H9 (cell line): ENCODE data around the gene CTNNA3. TPM values are rescaled to one million over a fixed set of nuclear protein-coding genes. Genes with fewer than 3 reads are reported as not detected.
"Not testable (repeated sequence)": the region's sequence is repeated elsewhere in the genome, so short reads cannot be mapped to it uniquely, and the experiment has no call there.

Experiments
- DNase-seq: peaks from one replicate; pipeline ENCODE4 v3.0.0-alpha.2; 2017
- H2AFZ ChIP-seq: one replicate; pipeline ENCODE4 v1.6.1; 2013; ENCODE audit warnings: mild to moderate bottlenecking, low read length, control low read depth, moderate library complexity
- H2AK5ac ChIP-seq: 2 replicates; pipeline ENCODE4 v1.6.1; 2013; ENCODE audit warnings: low read length, control low read depth, mixed read lengths; ENCODE audit not compliant: insufficient read length
- H2BK120ac ChIP-seq: one replicate; pipeline ENCODE4 v1.6.1; 2013; ENCODE audit warnings: low read depth, mild to moderate bottlenecking, low read length, control low read depth, inconsistent platforms; ENCODE audit not compliant: poor library complexity, severe bottlenecking
- H2BK12ac ChIP-seq: 2 replicates; pipeline ENCODE4 v1.6.1; 2013; ENCODE audit warnings: low read length, control low read depth, mixed read lengths, low read depth; ENCODE audit not compliant: insufficient read length
- H2BK15ac ChIP-seq: 2 replicates; pipeline ENCODE4 v1.6.1; 2013; ENCODE audit warnings: low read depth, low read length, control low read depth
- H2BK20ac ChIP-seq: one replicate; pipeline ENCODE4 v1.6.1; 2013; ENCODE audit warnings: low read depth, mild to moderate bottlenecking, low read length, control low read depth, inconsistent platforms; ENCODE audit not compliant: poor library complexity, severe bottlenecking
- H2BK5ac ChIP-seq: 2 replicates; pipeline ENCODE4 v1.6.1; 2013; ENCODE audit warnings: low read length, control low read depth, mixed read lengths; ENCODE audit not compliant: insufficient read length
- H3K14ac ChIP-seq: 2 replicates; pipeline ENCODE4 v1.6.1; 2013; ENCODE audit warnings: low read length, control low read depth; ENCODE audit not compliant: insufficient read depth
- H3K18ac ChIP-seq: 2 replicates; pipeline ENCODE4 v1.6.1; 2013; ENCODE audit warnings: low read depth, mild to moderate bottlenecking, mixed read lengths, low read length, control low read depth; ENCODE audit not compliant: insufficient read length
- H3K23ac ChIP-seq: 2 replicates; pipeline ENCODE4 v1.6.1; 2013; ENCODE audit warnings: low read length, control low read depth, mixed read lengths, low read depth; ENCODE audit not compliant: insufficient read length
- H3K23me2 ChIP-seq: 2 replicates; pipeline ENCODE4 v1.6.1; 2013; ENCODE audit warnings: low read depth, mild to moderate bottlenecking, mixed read lengths, low read length, control low read depth; ENCODE audit not compliant: insufficient read length, poor library complexity, severe bottlenecking
- H3K27ac ChIP-seq: 2 replicates; pipeline ENCODE4 v1.5.1; 2013; ENCODE audit warnings: low read length, control low read depth, mixed read lengths, low read depth; ENCODE audit not compliant: insufficient read length
- H3K27me3 ChIP-seq: 2 replicates; pipeline ENCODE4 v1.6.1; 2013; ENCODE audit warnings: low read length, control low read depth, inconsistent platforms; ENCODE audit not compliant: insufficient read depth
- H3K4ac ChIP-seq: 2 replicates; pipeline ENCODE4 v1.6.1; 2013; ENCODE audit warnings: low read depth, mild to moderate bottlenecking, control low read depth, inconsistent platforms, low read length, moderate library complexity
- H3K4me1 ChIP-seq: 2 replicates; pipeline ENCODE4 v1.6.1; 2013; ENCODE audit warnings: low read length, control low read depth, inconsistent platforms; ENCODE audit not compliant: insufficient read depth
- H3K4me2 ChIP-seq: 2 replicates; pipeline ENCODE4 v1.6.1; 2013; ENCODE audit warnings: low read length, control low read depth, mixed read lengths; ENCODE audit not compliant: insufficient read length, insufficient read depth
- H3K56ac ChIP-seq: 2 replicates; pipeline ENCODE4 v1.6.1; 2013; ENCODE audit warnings: low read depth, mild to moderate bottlenecking, mixed read lengths, low read length, control low read depth; ENCODE audit not compliant: insufficient read length
- H3K79me1 ChIP-seq: 2 replicates; pipeline ENCODE4 v1.6.1; 2013; ENCODE audit warnings: low read depth, mild to moderate bottlenecking, moderate library complexity, low read length, control low read depth, inconsistent platforms; ENCODE audit not compliant: insufficient read depth, poor library complexity, severe bottlenecking
- H3K79me2 ChIP-seq: 2 replicates; pipeline ENCODE4 v1.6.1; 2013; ENCODE audit warnings: low read length, control low read depth, inconsistent platforms; ENCODE audit not compliant: insufficient read depth
- H3K9ac ChIP-seq: 2 replicates; pipeline ENCODE4 v1.6.1; 2013; ENCODE audit warnings: low read length, control low read depth, mixed read lengths; ENCODE audit not compliant: insufficient read length; ENCODE audit errors: extremely low read depth
- H3K9me3 ChIP-seq: one replicate; pipeline ENCODE4 v1.6.1; 2013; ENCODE audit warnings: low read depth, low read length, inconsistent platforms; ENCODE audit not compliant: control insufficient read depth
- H3T11ph ChIP-seq: one replicate; pipeline ENCODE4 v1.6.1; 2013; ENCODE audit warnings: mild to moderate bottlenecking, low read length, control low read depth, inconsistent platforms
- H4K20me1 ChIP-seq: one replicate; pipeline ENCODE4 v1.6.1; 2013; ENCODE audit not compliant: control insufficient read depth, insufficient read length, insufficient read depth
- H4K5ac ChIP-seq: 2 replicates; pipeline ENCODE4 v1.6.1; 2013; ENCODE audit warnings: low read depth, mild to moderate bottlenecking, mixed read lengths, low read length, control low read depth; ENCODE audit not compliant: insufficient read length
- H4K8ac ChIP-seq: replicated peaks from 2 replicates; pipeline ENCODE4 v1.6.1; 2013; ENCODE audit warnings: low read length, control low read depth, mixed read lengths, low read depth; ENCODE audit not compliant: insufficient read length
- H4K91ac ChIP-seq: 2 replicates; pipeline ENCODE4 v1.6.1; 2013; ENCODE audit warnings: low read depth, mild to moderate bottlenecking, moderate library complexity, mixed read lengths, low read length, control low read depth; ENCODE audit not compliant: insufficient read length
- H3K27ac Mint-ChIP-seq, 3 experiments: 2 replicates in 2 of 3; 3 replicates in 1 of 3; pipeline ENCODE4 v1.8.0; 2020 to 2021; ENCODE audit warnings: mixed read lengths in 3 of 3, mild to moderate bottlenecking in 1 of 3, moderate library complexity in 1 of 3
- H3K27me3 Mint-ChIP-seq: 2 replicates; pipeline ENCODE4 v1.8.0; 2021; ENCODE audit warnings: low read depth, mild to moderate bottlenecking, moderate library complexity, mixed read lengths
- H3K36me3 Mint-ChIP-seq, 3 experiments: 2 replicates in 2 of 3; 3 replicates in 1 of 3; pipeline ENCODE4 v1.8.0; 2020 to 2021; ENCODE audit warnings: low read depth in 3 of 3, mixed read lengths in 3 of 3; ENCODE audit not compliant: insufficient read depth in 1 of 3
- H3K4me1 Mint-ChIP-seq, 2 experiments: 2 replicates each; pipeline ENCODE4 v1.8.0; 2020; ENCODE audit warnings: mixed read lengths in 2 of 2
- H3K4me3 Mint-ChIP-seq, 2 experiments: 2 replicates in 1 of 2; 3 replicates in 1 of 2; pipeline ENCODE4 v1.8.0; 2020 to 2021; ENCODE audit warnings: mild to moderate bottlenecking in 2 of 2, mixed read lengths in 2 of 2, moderate library complexity in 1 of 2
- H3K9me3 Mint-ChIP-seq, 2 experiments: 2 replicates in 1 of 2; 3 replicates in 1 of 2; pipeline ENCODE4 v1.8.0; 2020; ENCODE audit warnings: mild to moderate bottlenecking in 2 of 2, mixed read lengths in 2 of 2, moderate library complexity in 1 of 2
- CTCF ChIP-seq: fragments of 200-600 bp; sonication (generic); conservative IDR thresholded peaks from 3 replicates; pipeline ENCODE4 v1.8.0; 2021; ENCODE audit warnings: antibody characterized with exemption, mild to moderate bottlenecking
- WGBS: extraction: QIAGEN DNeasy Blood & Tissue Kit; methylation state at CpG from one replicate; pipeline ENCODE4 v1.1.7; 2013; ENCODE audit warnings: missing lambda C conversion rate, low lambda C conversion rate, mixed read lengths; ENCODE audit not compliant: insufficient read length; ENCODE audit errors: extremely low coverage; 5-methylcytosine and 5-hydroxymethylcytosine counted together
- total RNA-seq: library from RNA; stranded (reverse); gene quantifications from 2 replicates; pipeline ENCODE4 v1.2.1, GENCODE V29; 2021

CTNNA3 gene
- total RNA-seq, 1 experiment from 2014 or later: 3.3 TPM

DNA sequence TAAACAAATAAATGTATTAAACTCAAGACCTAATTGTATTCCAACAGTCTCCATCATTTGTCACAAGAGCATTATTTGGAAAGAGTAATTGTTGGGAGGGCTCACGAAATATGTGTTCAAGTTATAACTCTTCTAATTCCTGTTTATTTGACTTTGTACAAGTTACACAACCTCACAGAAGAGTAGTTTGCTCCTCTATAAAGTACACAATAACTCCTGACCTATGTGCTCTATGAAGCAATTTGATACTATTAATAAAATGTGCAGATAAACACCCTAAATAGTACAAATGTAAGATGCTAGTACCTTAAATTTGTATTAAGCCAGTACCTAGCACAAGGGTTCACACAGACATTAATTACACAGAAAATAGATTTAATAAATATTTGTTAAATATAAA is 484.3 kb downstream of the CTNNA3 start:
- Histone ChIP-seq H2BK120ac (no peak overlapping the region), H4K91ac (no peak overlapping the region), H3K56ac (no peak overlapping the region), H3K4me1 (no peaks in the 10 kb centered on the region), H3K79me2 (no peaks in the 10 kb centered on the region), H3K14ac (no peak overlapping the region), H3K9me3 (no peaks in the 10 kb centered on the region), H3K4me2 (no peak overlapping the region), H3K4ac (no peak overlapping the region), H2BK15ac (no peak overlapping the region), H2BK12ac (no peak overlapping the region), H2AFZ (no peak overlapping the region), H3K23me2 (no peaks in the 10 kb centered on the region), H2BK5ac (no peak overlapping the region), H4K20me1 (no peaks in the 10 kb centered on the region), H3K18ac (no peak overlapping the region), H3K23ac (no peak overlapping the region), H3T11ph (no peak overlapping the region), H3K27ac (no peak overlapping the region), H3K79me1 (no peaks in the 10 kb centered on the region), H4K5ac (no peak overlapping the region), H3K27me3 (no peaks in the 10 kb centered on the region), H2BK20ac (no peak overlapping the region), H2AK5ac (no peak overlapping the region), H3K9ac (no peak overlapping the region), H4K8ac (no peak overlapping the region)
- H3K36me3 Mint-ChIP-seq: no peaks in the 10 kb centered on the region
- no peak overlapping the region for H3K4me3 Mint-ChIP-seq
- no peak for DNase-seq
- H3K9me3 Mint-ChIP-seq: no peaks in the 10 kb centered on the region
- WGBS: no CpG with 5 or more reads among the region's 1 CpG
- no peaks in the 10 kb centered on the region for H3K4me1 Mint-ChIP-seq
- H3K27ac Mint-ChIP-seq: no peak overlapping the region
- no peak for TF ChIP-seq CTCF
- H3K27me3 Mint-ChIP-seq: no peaks in the 10 kb centered on the region

DNA sequence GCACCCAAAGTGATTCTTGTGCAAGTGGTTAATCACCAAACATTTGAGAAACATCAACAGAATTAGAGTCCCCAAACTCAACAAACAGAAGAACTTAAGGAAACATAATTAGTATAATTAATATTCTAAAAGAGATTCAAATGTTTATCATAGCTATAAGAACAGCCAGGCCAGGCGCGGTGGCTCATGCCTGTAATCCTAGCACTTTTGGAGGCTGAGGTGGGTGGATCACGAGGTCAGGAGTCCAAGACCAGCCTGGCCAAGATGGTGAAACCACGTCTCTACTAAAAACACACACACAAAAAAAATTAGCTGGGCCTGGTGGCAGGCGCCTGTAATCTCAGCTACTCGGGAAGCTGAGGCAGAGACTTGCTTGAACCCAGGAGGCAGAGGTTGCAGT is 488.1 kb downstream of the CTNNA3 start:
- H3K27me3 ChIP-seq, H3K9me3 ChIP-seq, H3K14ac ChIP-seq, H3K18ac ChIP-seq, H2AFZ ChIP-seq, H3K4me3 Mint-ChIP-seq, H3K4me2 ChIP-seq, DNase-seq, H3K23me2 ChIP-seq, H2BK12ac ChIP-seq, H3K27ac Mint-ChIP-seq, H3K56ac ChIP-seq, H3K79me1 ChIP-seq, H3K79me2 ChIP-seq, H2BK5ac ChIP-seq, H3K9ac ChIP-seq, H4K8ac ChIP-seq, H4K91ac ChIP-seq, H2BK120ac ChIP-seq, H3K4me1 ChIP-seq, H3T11ph ChIP-seq, H4K20me1 ChIP-seq, H2BK15ac ChIP-seq, H3K4ac ChIP-seq, H3K23ac ChIP-seq, H3K27me3 Mint-ChIP-seq, H2AK5ac ChIP-seq, H2BK20ac ChIP-seq, H3K9me3 Mint-ChIP-seq, H3K36me3 Mint-ChIP-seq, H4K5ac ChIP-seq, H3K27ac ChIP-seq, H3K4me1 Mint-ChIP-seq: not testable (repeated sequence)
- no CpG with 5 or more reads among the region's 6 CpGs for WGBS
